IMR-90 (cell line): ENCODE results near the gene MAGI1. TPM values are rescaled to one million over a fixed set of nuclear protein-coding genes. Genes with fewer than 3 reads are reported as not detected.

Experiments used
- ATAC-seq: fragments of 200-7000 bp; cut with Tn5 transposase; 2 replicates; pipeline ENCODE4 v1.9.1; 2020; ENCODE audit warnings: low read depth, mild to moderate bottlenecking, moderate library complexity
- BruUV-seq: library from RNA; stranded (reverse); fragments of 400-500 nt; replicated peaks from 2 replicates; lab custom pipeline; 2021; lab: Mats Ljungman, UMichigan
- CTCF ChIA-PET: fragments of 300-600 bp; formaldehyde crosslinking; extraction: SDS; loops from one replicate; lab custom pipeline; 2021; ENCODE audit warnings: antibody characterized with exemption; lab: Yijun Ruan, JAX
- POLR2A ChIA-PET: fragments of 300-600 bp; sonication (Branson Sonifier 250); formaldehyde crosslinking; loops from one replicate; lab custom pipeline; 2022; ENCODE audit warnings: antibody characterized with exemption; ENCODE audit not compliant: unreplicated experiment; lab: Charles Lee
- DNase-seq: peaks from one replicate; pipeline ENCODE4 v3.0.0; 2013
- H2AFZ ChIP-seq: replicated peaks from 2 replicates; pipeline ENCODE3; 2013; ENCODE audit warnings: low read length, mild to moderate bottlenecking; ENCODE audit not compliant: poor library complexity
- H2AK5ac ChIP-seq: 2 replicates; pipeline ENCODE4 v1.6.1; 2013; ENCODE audit warnings: low read depth, low read length, inconsistent platforms
- H2AK9ac ChIP-seq: replicated peaks from 2 replicates; pipeline ENCODE3; 2013; ENCODE audit warnings: mild to moderate bottlenecking, low read depth, low read length, moderate library complexity; ENCODE audit not compliant: poor library complexity
- H2BK120ac ChIP-seq: 2 replicates; pipeline ENCODE4 v1.6.1; 2013; ENCODE audit warnings: low read depth, low read length, inconsistent platforms
- H2BK15ac ChIP-seq: 3 replicates; pipeline ENCODE4 v1.6.1; 2013; ENCODE audit warnings: low read depth, low read length, inconsistent platforms
- H2BK20ac ChIP-seq: 2 replicates; pipeline ENCODE4 v1.6.1; 2013; ENCODE audit warnings: low read depth, mild to moderate bottlenecking, inconsistent platforms, low read length, moderate library complexity
- H2BK5ac ChIP-seq: 2 replicates; pipeline ENCODE4 v1.6.1; 2013; ENCODE audit warnings: mild to moderate bottlenecking, low read depth, low read length, inconsistent platforms; ENCODE audit not compliant: poor library complexity, severe bottlenecking
- H3K14ac ChIP-seq: replicated peaks from 2 replicates; pipeline ENCODE4 v1.6.1; 2013; ENCODE audit warnings: low read depth, low read length, inconsistent platforms
- H3K18ac ChIP-seq: 2 replicates; pipeline ENCODE4 v1.6.1; 2013; ENCODE audit warnings: low read depth, low read length, control low read depth
- H3K23ac ChIP-seq: 2 replicates; pipeline ENCODE4 v1.6.1; 2013; ENCODE audit warnings: low read depth, low read length, inconsistent platforms
- H3K27ac ChIP-seq: 2 replicates; pipeline ENCODE4 v1.5.1; 2013; ENCODE audit warnings: mild to moderate bottlenecking, control low read depth, low read length; ENCODE audit not compliant: insufficient read depth
- H3K27me3 ChIP-seq: 2 replicates; pipeline ENCODE4 v1.6.1; 2013; ENCODE audit warnings: low read length; ENCODE audit not compliant: control insufficient read depth, insufficient read depth
- H3K36me3 ChIP-seq: 2 replicates; pipeline ENCODE4 v1.6.1; 2013; ENCODE audit warnings: low read length, mixed read lengths; ENCODE audit not compliant: control insufficient read depth, insufficient read depth
- H3K4ac ChIP-seq: 2 replicates; pipeline ENCODE4 v1.6.1; 2013; ENCODE audit warnings: low read depth, low read length, inconsistent platforms
- H3K4me1 ChIP-seq: 2 replicates; pipeline ENCODE4 v1.6.1; 2013; ENCODE audit warnings: low read length, mixed read lengths; ENCODE audit not compliant: control insufficient read depth, insufficient read depth
- H3K4me2 ChIP-seq: 2 replicates; pipeline ENCODE4 v1.6.1; 2013; ENCODE audit warnings: low read depth, mild to moderate bottlenecking, control low read depth, low read length, moderate library complexity
- H3K4me3 ChIP-seq: 2 replicates; pipeline ENCODE4 v1.5.1; 2013; ENCODE audit warnings: low read depth, mild to moderate bottlenecking, control low read depth, low read length, moderate library complexity; ENCODE audit not compliant: insufficient read depth
- H3K56ac ChIP-seq: 2 replicates; pipeline ENCODE4 v1.6.1; 2013; ENCODE audit warnings: low read length, inconsistent platforms; ENCODE audit not compliant: insufficient read depth; ENCODE audit errors: extremely low read depth
- H3K79me1 ChIP-seq, 2 experiments: 2 replicates each; pipeline ENCODE4 v1.6.1; 2013; ENCODE audit warnings: low read length in 2 of 2, inconsistent platforms in 1 of 2, low read depth in 1 of 2
- H3K9ac ChIP-seq: 2 replicates; pipeline ENCODE4 v1.6.1; 2013; ENCODE audit warnings: low read depth, low read length, control low read depth
- H3K9me1 ChIP-seq: 2 replicates; pipeline ENCODE4 v1.6.1; 2013; ENCODE audit warnings: low read length, inconsistent platforms; ENCODE audit not compliant: insufficient read depth
- H3K9me3 ChIP-seq: 2 replicates; pipeline ENCODE4 v1.6.1; 2013; ENCODE audit warnings: low read length; ENCODE audit not compliant: control insufficient read depth, insufficient read depth
- H4K20me1 ChIP-seq: 2 replicates; pipeline ENCODE4 v1.6.1; 2013; ENCODE audit warnings: low read length, inconsistent platforms; ENCODE audit not compliant: insufficient read depth
- H4K5ac ChIP-seq: 2 replicates; pipeline ENCODE4 v1.6.1; 2013; ENCODE audit warnings: mild to moderate bottlenecking, low read depth, low read length, control low read depth
- H4K8ac ChIP-seq, 2 experiments: 2 replicates each; pipeline ENCODE4 v1.6.1; 2013; ENCODE audit warnings: low read depth in 2 of 2, low read length in 2 of 2, control low read depth in 1 of 2, inconsistent platforms in 1 of 2
- H4K91ac ChIP-seq: 2 replicates; pipeline ENCODE4 v1.6.1; 2013; ENCODE audit warnings: low read depth, low read length, inconsistent platforms; ENCODE audit not compliant: insufficient read depth
- BHLHE40 ChIP-seq: fragments of 150-350 bp; IDR thresholded peaks from 2 replicates; pipeline ENCODE4 v1.6.1; 2016; ENCODE audit warnings: mild to moderate bottlenecking, low read depth, low read length
- CHD1 ChIP-seq: IDR thresholded peaks from 2 replicates; pipeline ENCODE4 v1.6.1; 2012; ENCODE audit warnings: low read depth, low read length, improper control_type of control experiment
- FOS ChIP-seq: fragments of 150-350 bp; IDR thresholded peaks from 2 replicates; pipeline ENCODE4 v1.6.1; 2016; ENCODE audit warnings: low read depth, low read length
- MAFK ChIP-seq: IDR thresholded peaks from 2 replicates; pipeline ENCODE4 v1.6.1; 2012; ENCODE audit warnings: low read depth, low read length, improper control_type of control experiment
- MAZ ChIP-seq: IDR thresholded peaks from 2 replicates; pipeline ENCODE4 v1.6.1; 2012; ENCODE audit warnings: low read depth, mild to moderate bottlenecking, low read length, improper control_type of control experiment, moderate library complexity, borderline replicate concordance
- MXI1 ChIP-seq: IDR thresholded peaks from 2 replicates; pipeline ENCODE4 v1.6.1; 2012; ENCODE audit warnings: low read depth, mild to moderate bottlenecking, low read length, moderate library complexity, borderline replicate concordance
- NFE2L2 ChIP-seq: fragments of 150-350 bp; IDR thresholded peaks from 2 replicates; pipeline ENCODE4 v1.6.1; 2016; ENCODE audit warnings: low read depth, mild to moderate bottlenecking, low read length
- POLR2A ChIP-seq: IDR thresholded peaks from 2 replicates; pipeline ENCODE4 v1.6.1; 2012; ENCODE audit warnings: mild to moderate bottlenecking, low read depth, low read length
- RFX5 ChIP-seq: IDR thresholded peaks from 2 replicates; pipeline ENCODE4 v1.8.0; 2012; ENCODE audit warnings: low read depth, mild to moderate bottlenecking, low read length, moderate library complexity
- SMC3 ChIP-seq: fragments of 150-350 bp; IDR thresholded peaks from 2 replicates; pipeline ENCODE4 v1.6.1; 2016; ENCODE audit warnings: low read depth, mild to moderate bottlenecking, antibody characterized with exemption, low read length, moderate library complexity
- WGBS, 2 experiments: methylation state at CpG; one replicate each; pipeline versions ENCODE4 v1.1.5 to v1.1.7; 2013; ENCODE audit warnings: missing lambda C conversion rate in 2 of 2; ENCODE audit not compliant: insufficient read length in 1 of 2; ENCODE audit errors: extremely low coverage in 2 of 2; 5-methylcytosine and 5-hydroxymethylcytosine counted together
- dilution Hi-C: fragments of 300-500 bp; cut with HindIII; formaldehyde crosslinking; loops from one replicate; pipeline ENCODE4 v1.14.3; 2018; ENCODE audit warnings: low sequenced_read_pairs; ENCODE audit not compliant: unreplicated experiment
- in situ Hi-C: fragments of 300-500 bp; cut with MboI; formaldehyde crosslinking; loops from 3 replicates; pipeline ENCODE4 v1.14.3; 2019; ENCODE audit warnings: low sequenced_read_pairs, inconsistent platforms, mixed read lengths
- intact Hi-C: fragments of 100-400 bp; cut with micrococcal nuclease; formaldehyde crosslinking; loops from 2 replicates; pipeline ENCODE4 v1.10.0; 2022
- polyA plus RNA-seq, 3 experiments: library from polyadenylated mRNA; depleted of rRNA; stranded (reverse); fragments of >200 nt; gene quantifications; 2 replicates each; pipeline ENCODE4 v1.2.3, GENCODE V29; 2012; ENCODE audit warnings: low replicate concordance in 1 of 3
- total RNA-seq: library from RNA; depleted of rRNA; stranded (reverse); fragments of >200 nt; gene quantifications from 2 replicates; pipeline ENCODE4 v1.2.3, GENCODE V29; 2012
- TF ChIP-seq, protein P1 (sequence below): fragments of 150-350 bp; IDR thresholded peaks from 2 replicates; pipeline ENCODE4 v1.6.1; 2016; ENCODE audit warnings: low read depth, mild to moderate bottlenecking, low read length, moderate library complexity, borderline replicate concordance
- TF ChIP-seq, protein P2 (sequence below): fragments of 150-350 bp; IDR thresholded peaks from 2 replicates; pipeline ENCODE4 v1.6.1; 2017; ENCODE audit warnings: mild to moderate bottlenecking, antibody characterized with exemption, low read length, low read depth
- TF ChIP-seq, protein P3 (sequence below): conservative IDR thresholded peaks from 2 replicates; pipeline ENCODE4 v1.5.1; 2012; ENCODE audit warnings: mild to moderate bottlenecking, low read depth, low read length, improper control_type of control experiment

MAGI1 gene
- total and polyA plus RNA-seq, 2 of the 4 experiments (the other 2 are of a cell fraction), result 14.5 to 24.2 TPM

DNA sequence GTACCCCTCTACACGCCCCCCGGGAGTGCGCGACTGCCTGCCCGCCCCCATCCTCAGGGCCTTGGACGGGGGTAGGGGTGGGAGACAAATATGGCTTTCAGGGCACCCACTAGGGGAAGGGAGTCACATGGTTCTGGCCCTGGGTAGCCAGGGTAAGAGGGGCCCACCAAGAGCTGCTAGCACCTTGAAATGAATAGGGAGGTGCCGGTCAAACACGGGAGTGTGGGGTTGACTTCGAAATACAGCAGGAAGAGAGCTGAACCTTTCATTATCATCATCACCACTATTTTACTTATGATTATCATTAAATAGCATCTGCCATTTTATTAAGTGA, 489.1 kb downstream of the MAGI1 start:
- CTCF ChIA-PET, result no interaction called here
- POLR2A ChIA-PET, result no interaction called here
- H4K91ac ChIP-seq, result no peak overlapping the region; the same call in 1 of the 2 replicates
- TF ChIP-seq BHLHE40 (no peak), NFE2L2 (no peak), MXI1 (no peak), FOS (no peak), POLR2A (no peak), MAZ (no peak), MAFK (no peak), SMC3 (no peak), RFX5 (no peak), CHD1 (no peak)
- TF ChIP-seq, protein P1, sequence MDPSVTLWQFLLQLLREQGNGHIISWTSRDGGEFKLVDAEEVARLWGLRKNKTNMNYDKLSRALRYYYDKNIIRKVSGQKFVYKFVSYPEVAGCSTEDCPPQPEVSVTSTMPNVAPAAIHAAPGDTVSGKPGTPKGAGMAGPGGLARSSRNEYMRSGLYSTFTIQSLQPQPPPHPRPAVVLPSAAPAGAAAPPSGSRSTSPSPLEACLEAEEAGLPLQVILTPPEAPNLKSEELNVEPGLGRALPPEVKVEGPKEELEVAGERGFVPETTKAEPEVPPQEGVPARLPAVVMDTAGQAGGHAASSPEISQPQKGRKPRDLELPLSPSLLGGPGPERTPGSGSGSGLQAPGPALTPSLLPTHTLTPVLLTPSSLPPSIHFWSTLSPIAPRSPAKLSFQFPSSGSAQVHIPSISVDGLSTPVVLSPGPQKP, result no peak
- TF ChIP-seq, protein P2, sequence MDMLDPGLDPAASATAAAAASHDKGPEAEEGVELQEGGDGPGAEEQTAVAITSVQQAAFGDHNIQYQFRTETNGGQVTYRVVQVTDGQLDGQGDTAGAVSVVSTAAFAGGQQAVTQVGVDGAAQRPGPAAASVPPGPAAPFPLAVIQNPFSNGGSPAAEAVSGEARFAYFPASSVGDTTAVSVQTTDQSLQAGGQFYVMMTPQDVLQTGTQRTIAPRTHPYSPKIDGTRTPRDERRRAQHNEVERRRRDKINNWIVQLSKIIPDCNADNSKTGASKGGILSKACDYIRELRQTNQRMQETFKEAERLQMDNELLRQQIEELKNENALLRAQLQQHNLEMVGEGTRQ, result no peak
- TF ChIP-seq, protein P3, sequence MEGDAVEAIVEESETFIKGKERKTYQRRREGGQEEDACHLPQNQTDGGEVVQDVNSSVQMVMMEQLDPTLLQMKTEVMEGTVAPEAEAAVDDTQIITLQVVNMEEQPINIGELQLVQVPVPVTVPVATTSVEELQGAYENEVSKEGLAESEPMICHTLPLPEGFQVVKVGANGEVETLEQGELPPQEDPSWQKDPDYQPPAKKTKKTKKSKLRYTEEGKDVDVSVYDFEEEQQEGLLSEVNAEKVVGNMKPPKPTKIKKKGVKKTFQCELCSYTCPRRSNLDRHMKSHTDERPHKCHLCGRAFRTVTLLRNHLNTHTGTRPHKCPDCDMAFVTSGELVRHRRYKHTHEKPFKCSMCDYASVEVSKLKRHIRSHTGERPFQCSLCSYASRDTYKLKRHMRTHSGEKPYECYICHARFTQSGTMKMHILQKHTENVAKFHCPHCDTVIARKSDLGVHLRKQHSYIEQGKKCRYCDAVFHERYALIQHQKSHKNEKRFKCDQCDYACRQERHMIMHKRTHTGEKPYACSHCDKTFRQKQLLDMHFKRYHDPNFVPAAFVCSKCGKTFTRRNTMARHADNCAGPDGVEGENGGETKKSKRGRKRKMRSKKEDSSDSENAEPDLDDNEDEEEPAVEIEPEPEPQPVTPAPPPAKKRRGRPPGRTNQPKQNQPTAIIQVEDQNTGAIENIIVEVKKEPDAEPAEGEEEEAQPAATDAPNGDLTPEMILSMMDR, result no peak
- H3K9me3 ChIP-seq, result no peaks in the 10 kb centered on the region
- ATAC-seq, result peak; percentile 28; the same call in 1 of the 2 replicates
- no peak overlapping the region for H2BK120ac ChIP-seq
- H4K5ac ChIP-seq, result no peak overlapping the region
- H3K9me1 ChIP-seq, result no peaks in the 10 kb centered on the region
- H3K27me3 ChIP-seq, result no peaks in the 10 kb centered on the region
- H3K23ac ChIP-seq, result no peak overlapping the region
- no peak overlapping the region for H2BK20ac ChIP-seq
- H3K18ac ChIP-seq, result no peak overlapping the region
- peaks cover 12 to 38% of the 10 kb centered on the region in 2 experiments; a peak in 3 of 4 replicates for H3K79me1 ChIP-seq
- H2AK9ac ChIP-seq, result peak overlapping the region; percentile 55
- dilution Hi-C loops (no loop called here), in situ Hi-C loops (no loop called here), intact Hi-C loops (no loop called here)
- H3K4me2 ChIP-seq, result peak overlapping the region; percentile 86
- no TSS peak for BruUV-seq
- no CpG with 5 or more reads among the region's 9 CpGs for WGBS, 2 experiments
- peaks cover 12% of the 10 kb centered on the region; the same call in 1 of the 2 replicates for H4K20me1 ChIP-seq
- H3K14ac ChIP-seq, result no peak overlapping the region
- H4K8ac ChIP-seq, result peak overlapping the region in 1 of 2 experiments; percentile 28; a peak in 1 of 4 replicates
- H2BK15ac ChIP-seq, result no peak overlapping the region
- peak overlapping the region; percentile 84 for H2AFZ ChIP-seq
- no peak for DNase-seq
- no peak overlapping the region for H3K9ac ChIP-seq
- H3K27ac ChIP-seq, result no peak overlapping the region; the same call in 1 of the 2 replicates
- no peaks in the 10 kb centered on the region for H3K36me3 ChIP-seq
- no peak overlapping the region for H3K4ac ChIP-seq
- H2AK5ac ChIP-seq, result no peak overlapping the region
- H2BK5ac ChIP-seq, result no peak overlapping the region
- H3K56ac ChIP-seq, result no peak overlapping the region
- peaks cover 9% of the 10 kb centered on the region for H3K4me1 ChIP-seq
- H3K4me3 ChIP-seq, result peak overlapping the region; percentile 63
